Measurements from ENCODE around the gene ZDHHC11B.
A peak's percentile ranks its signal among the peaks of the same experiment; 100 is the strongest.
"Not testable (repeated sequence)": the region's sequence is repeated elsewhere in the genome, so short reads cannot be mapped to it uniquely, and the experiment has no call there.

Gene ZDHHC11B

DNA sequence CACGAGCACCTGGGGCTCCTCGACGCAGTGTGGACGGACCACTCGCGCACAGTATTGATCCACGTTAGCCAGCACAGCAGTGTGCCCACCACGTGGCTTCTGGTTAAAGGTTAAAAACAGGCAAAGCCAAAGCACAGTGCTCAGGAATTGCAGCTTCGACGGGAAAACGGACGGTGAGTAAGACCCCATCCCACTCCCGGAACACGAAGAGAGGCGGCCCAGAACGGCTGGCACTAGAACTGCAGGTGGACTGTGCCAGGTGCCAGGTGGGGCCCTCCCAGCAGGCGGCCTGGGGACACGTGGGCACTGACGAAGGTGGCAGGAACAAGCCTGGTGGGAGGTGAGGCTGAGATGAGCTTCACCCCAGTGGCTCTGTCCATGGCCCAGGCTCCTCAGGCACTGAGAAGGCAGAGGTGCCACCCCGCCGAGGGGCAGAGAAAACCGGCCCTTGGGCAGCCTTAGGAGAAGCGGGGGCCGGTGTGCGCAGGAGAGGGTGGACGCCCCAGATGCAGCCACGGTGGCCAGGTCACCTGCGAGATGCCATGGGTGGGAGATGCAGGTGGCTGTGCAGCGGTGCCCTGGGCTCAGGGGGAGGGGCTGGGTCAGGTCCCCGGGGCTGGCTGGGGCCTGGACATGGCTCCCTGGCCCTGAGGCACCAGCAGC, 96.0 kb downstream of the ZDHHC11B start:
- H3K18ac ChIP-seq (ENCODE audit: low read length), result peak overlapping the region; percentile 28
- not testable (repeated sequence) for H2BK120ac ChIP-seq (ENCODE audit: low read depth, low read length); H2AK5ac ChIP-seq (ENCODE audit: low read depth, low read length); H3K23ac ChIP-seq (ENCODE audit: low read depth, low read length, poor library complexity); H4K91ac ChIP-seq (ENCODE audit: low read depth, low read length, poor library complexity); H3K27me3 ChIP-seq (ENCODE audit: control insufficient read depth in 3 of 3, insufficient read depth in 3 of 3, low read depth in 1 of 3, low read length in 3 of 3); H2AFZ ChIP-seq (ENCODE audit: low read length); H3K27ac ChIP-seq (replicated peaks; ENCODE audit: low read length); H3K9me3 ChIP-seq (replicated peaks in 1 of 2; ENCODE audit: control insufficient read depth in 2 of 2, insufficient read depth in 1 of 2, low read depth in 1 of 2, low read length in 2 of 2); H3K9ac ChIP-seq (ENCODE audit: low read depth, low read length, poor library complexity); H3K4me3 ChIP-seq (ENCODE audit: low read length in 2 of 2); H3K4ac ChIP-seq (ENCODE audit: low read length); H4K8ac ChIP-seq (ENCODE audit: low read depth, low read length); H2BK15ac ChIP-seq (ENCODE audit: low read length); H2BK5ac ChIP-seq (ENCODE audit: low read length); H3K36me3 ChIP-seq (replicated peaks in 1 of 2; ENCODE audit: control insufficient read depth in 2 of 2, insufficient read depth in 2 of 2, low read length in 2 of 2); H3K4me1 ChIP-seq (ENCODE audit: control insufficient read depth in 2 of 2, insufficient read depth in 1 of 2, low read depth in 1 of 2, low read length in 2 of 2); H2BK12ac ChIP-seq (ENCODE audit: low read length); H3K4me2 ChIP-seq (ENCODE audit: insufficient read depth, low read length, poor library complexity, severe bottlenecking); DNase-seq (ENCODE audit: low spot score); H3K79me1 ChIP-seq (ENCODE audit: low read depth, low read length); H3K14ac ChIP-seq (ENCODE audit: low read length)
- no CpG with 5 or more reads among the region's 30 CpGs for WGBS, 2 donors (ENCODE audit: extremely low coverage in 2 of 2, insufficient read length in 2 of 2, insufficient replicate concordance in 1 of 2)

DNA sequence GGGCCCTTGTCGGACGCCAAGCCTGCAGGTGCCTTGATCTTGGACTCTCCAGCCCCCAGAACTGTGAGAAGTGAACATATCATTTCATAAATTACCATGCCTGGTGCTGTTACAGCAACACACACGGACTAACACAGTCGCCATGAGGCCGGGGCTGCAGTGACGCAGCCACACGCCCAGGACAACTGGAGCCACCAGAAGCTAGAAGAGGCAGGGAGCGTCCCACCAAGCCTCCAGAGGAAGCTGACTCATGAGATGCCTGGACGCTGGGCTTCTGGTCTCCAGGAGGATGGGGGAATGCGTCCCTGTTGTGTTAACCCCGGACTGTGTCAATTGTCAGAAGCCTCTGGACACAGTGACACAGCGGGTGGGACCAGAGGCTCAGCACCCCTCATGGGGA, 97.6 kb downstream of the ZDHHC11B start:
- H3K9ac ChIP-seq (ENCODE audit: low read depth, low read length, poor library complexity); H3K36me3 ChIP-seq (replicated peaks in 1 of 2; ENCODE audit: control insufficient read depth in 2 of 2, insufficient read depth in 2 of 2, low read length in 2 of 2); H3K4me1 ChIP-seq (ENCODE audit: control insufficient read depth in 2 of 2, insufficient read depth in 1 of 2, low read depth in 1 of 2, low read length in 2 of 2); H3K79me1 ChIP-seq (ENCODE audit: low read depth, low read length); H2AFZ ChIP-seq (ENCODE audit: low read length); DNase-seq (ENCODE audit: low spot score); H3K14ac ChIP-seq (ENCODE audit: low read length); H3K4me3 ChIP-seq (ENCODE audit: low read length in 2 of 2); H2AK5ac ChIP-seq (ENCODE audit: low read depth, low read length); H3K27me3 ChIP-seq (ENCODE audit: control insufficient read depth in 3 of 3, insufficient read depth in 3 of 3, low read depth in 1 of 3, low read length in 3 of 3); H4K91ac ChIP-seq (ENCODE audit: low read depth, low read length, poor library complexity); H3K27ac ChIP-seq (replicated peaks; ENCODE audit: low read length); H4K8ac ChIP-seq (ENCODE audit: low read depth, low read length); H3K23ac ChIP-seq (ENCODE audit: low read depth, low read length, poor library complexity); H3K9me3 ChIP-seq (replicated peaks in 1 of 2; ENCODE audit: control insufficient read depth in 2 of 2, insufficient read depth in 1 of 2, low read depth in 1 of 2, low read length in 2 of 2); H3K4ac ChIP-seq (ENCODE audit: low read length); H3K4me2 ChIP-seq (ENCODE audit: insufficient read depth, low read length, poor library complexity, severe bottlenecking); H2BK120ac ChIP-seq (ENCODE audit: low read depth, low read length); H3K18ac ChIP-seq (ENCODE audit: low read length); H2BK15ac ChIP-seq (ENCODE audit: low read length); H2BK5ac ChIP-seq (ENCODE audit: low read length); H2BK12ac ChIP-seq (ENCODE audit: low read length): not testable (repeated sequence)
- no CpG with 5 or more reads among the region's 12 CpGs for WGBS, 2 donors (ENCODE audit: extremely low coverage in 2 of 2, insufficient read length in 2 of 2, insufficient replicate concordance in 1 of 2)

DNA sequence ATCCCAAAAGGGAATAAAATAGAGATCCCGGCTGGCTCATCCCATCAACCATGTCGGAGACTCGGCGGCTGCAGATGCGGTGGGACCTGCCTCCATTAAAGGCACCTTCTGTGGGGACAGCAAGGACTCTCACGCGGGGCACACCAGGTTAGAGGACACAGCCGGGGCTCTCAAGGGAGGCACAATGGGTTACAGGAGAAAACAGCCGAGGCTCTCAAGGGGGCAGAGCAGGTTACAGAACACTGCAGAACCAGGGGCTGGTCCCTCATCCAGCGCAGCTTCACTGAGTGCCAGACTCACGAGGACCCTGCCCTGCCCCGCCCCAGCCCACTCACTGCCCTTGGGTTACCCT, 98.4 kb downstream of the ZDHHC11B start:
- not testable (repeated sequence) for H3K23ac ChIP-seq (ENCODE audit: low read depth, low read length, poor library complexity); H3K4me3 ChIP-seq (ENCODE audit: low read length in 2 of 2); H3K4me2 ChIP-seq (ENCODE audit: insufficient read depth, low read length, poor library complexity, severe bottlenecking); H2AK5ac ChIP-seq (ENCODE audit: low read depth, low read length); H2BK5ac ChIP-seq (ENCODE audit: low read length); H2BK12ac ChIP-seq (ENCODE audit: low read length); H3K4ac ChIP-seq (ENCODE audit: low read length); H3K14ac ChIP-seq (ENCODE audit: low read length); H2BK15ac ChIP-seq (ENCODE audit: low read length); H2BK120ac ChIP-seq (ENCODE audit: low read depth, low read length); H4K8ac ChIP-seq (ENCODE audit: low read depth, low read length); H3K4me1 ChIP-seq (ENCODE audit: control insufficient read depth in 2 of 2, insufficient read depth in 1 of 2, low read depth in 1 of 2, low read length in 2 of 2); H3K9ac ChIP-seq (ENCODE audit: low read depth, low read length, poor library complexity); H3K9me3 ChIP-seq (replicated peaks in 1 of 2; ENCODE audit: control insufficient read depth in 2 of 2, insufficient read depth in 1 of 2, low read depth in 1 of 2, low read length in 2 of 2); DNase-seq (ENCODE audit: low spot score); H3K36me3 ChIP-seq (replicated peaks in 1 of 2; ENCODE audit: control insufficient read depth in 2 of 2, insufficient read depth in 2 of 2, low read length in 2 of 2); H3K27me3 ChIP-seq (ENCODE audit: control insufficient read depth in 3 of 3, insufficient read depth in 3 of 3, low read depth in 1 of 3, low read length in 3 of 3); H3K18ac ChIP-seq (ENCODE audit: low read length); H3K79me1 ChIP-seq (ENCODE audit: low read depth, low read length); H3K27ac ChIP-seq (replicated peaks; ENCODE audit: low read length); H4K91ac ChIP-seq (ENCODE audit: low read depth, low read length, poor library complexity); H2AFZ ChIP-seq (ENCODE audit: low read length)
- WGBS, 2 donors (ENCODE audit: extremely low coverage in 2 of 2, insufficient read length in 2 of 2, insufficient replicate concordance in 1 of 2), result no CpG with 5 or more reads among the region's 12 CpGs

DNA sequence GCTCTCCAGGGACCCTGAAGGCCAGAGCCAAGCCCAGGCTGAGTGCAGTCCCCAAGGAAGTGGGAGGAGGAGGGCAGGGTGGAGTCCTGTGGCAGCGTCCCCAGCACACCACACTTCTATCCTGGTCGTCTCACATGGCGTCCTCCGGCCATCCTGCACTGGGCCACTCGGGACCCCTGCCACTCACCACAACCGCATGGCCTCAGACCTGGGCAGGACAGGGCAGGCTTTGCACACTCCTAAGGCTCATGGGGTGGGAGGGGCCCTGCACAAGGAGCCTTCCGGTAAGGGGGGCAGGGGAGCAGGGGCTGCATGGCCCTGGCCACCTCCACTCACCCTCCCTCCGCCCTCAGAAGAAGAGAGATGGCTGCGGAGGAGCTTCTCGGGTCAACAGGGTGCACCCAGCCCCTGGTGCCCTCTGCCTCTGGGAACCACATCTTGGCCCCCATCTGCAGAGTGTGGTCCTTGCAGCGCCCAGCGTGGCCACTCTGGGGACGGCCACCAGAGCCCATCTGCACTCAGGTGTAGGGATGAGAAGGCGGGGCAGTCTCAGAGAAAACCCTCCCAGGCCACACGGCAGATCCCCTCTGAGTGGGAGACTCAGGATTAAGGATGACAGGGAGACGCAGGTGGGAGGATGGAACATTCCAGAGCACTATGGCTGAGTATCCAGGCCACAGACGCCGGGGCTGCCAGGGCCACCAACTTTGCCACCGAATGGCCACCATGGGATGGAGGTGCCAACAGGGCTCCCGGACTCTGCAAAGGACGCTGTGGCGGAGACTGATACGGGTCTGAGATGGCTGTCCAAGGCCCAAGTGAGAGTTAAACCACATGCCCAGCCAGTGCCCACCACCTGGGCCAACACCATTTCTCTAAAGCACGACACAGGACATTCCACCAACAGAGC, 99.0 kb downstream of the ZDHHC11B start:
- H3K4me3 ChIP-seq (ENCODE audit: low read length in 2 of 2), result no peak overlapping the region
- no peak overlapping the region for H2AFZ ChIP-seq (ENCODE audit: low read length)
- WGBS, 2 donors (ENCODE audit: extremely low coverage in 2 of 2, insufficient read length in 2 of 2, insufficient replicate concordance in 1 of 2), result no CpG with 5 or more reads among the region's 24 CpGs

More for the DNA sequence above, 99.0 kb downstream of the ZDHHC11B start:
- no peak overlapping the region for H2BK12ac ChIP-seq (ENCODE audit: low read length)
- peak overlapping the region; percentile 43 for H4K8ac ChIP-seq (ENCODE audit: low read depth, low read length)
- H2BK5ac ChIP-seq (ENCODE audit: low read length), result peak overlapping the region; percentile 39
- H3K23ac ChIP-seq (ENCODE audit: low read depth, low read length, poor library complexity), result peak overlapping the region; percentile 73
- no peak for DNase-seq (ENCODE audit: low spot score)
- no peaks in the 10 kb centered on the region for H3K4me1 ChIP-seq (ENCODE audit: control insufficient read depth in 2 of 2, insufficient read depth in 1 of 2, low read depth in 1 of 2, low read length in 2 of 2)
- H3K27me3 ChIP-seq (ENCODE audit: control insufficient read depth in 3 of 3, insufficient read depth in 3 of 3, low read depth in 1 of 3, low read length in 3 of 3), result no peaks in the 10 kb centered on the region
- H3K27ac ChIP-seq (replicated peaks; ENCODE audit: low read length), result no peak overlapping the region
- peak overlapping the region; percentile 72 for H2BK120ac ChIP-seq (ENCODE audit: low read depth, low read length)
- H2AK5ac ChIP-seq (ENCODE audit: low read depth, low read length), result no peak overlapping the region
- peak overlapping the region; percentile 11 for H3K18ac ChIP-seq (ENCODE audit: low read length)
- no peak overlapping the region for H3K14ac ChIP-seq (ENCODE audit: low read length)
- H3K9ac ChIP-seq (ENCODE audit: low read depth, low read length, poor library complexity), result no peak overlapping the region
- no peak overlapping the region for H3K4me2 ChIP-seq (ENCODE audit: insufficient read depth, low read length, poor library complexity, severe bottlenecking)
- no peaks in the 10 kb centered on the region for H3K9me3 ChIP-seq (replicated peaks in 1 of 2; ENCODE audit: control insufficient read depth in 2 of 2, insufficient read depth in 1 of 2, low read depth in 1 of 2, low read length in 2 of 2)
- no peaks in the 10 kb centered on the region for H3K36me3 ChIP-seq (replicated peaks in 1 of 2; ENCODE audit: control insufficient read depth in 2 of 2, insufficient read depth in 2 of 2, low read length in 2 of 2)
- no peak overlapping the region for H4K91ac ChIP-seq (ENCODE audit: low read depth, low read length, poor library complexity)
- H3K4ac ChIP-seq (ENCODE audit: low read length), result no peak overlapping the region
- H2BK15ac ChIP-seq (ENCODE audit: low read length), result no peak overlapping the region
- no peaks in the 10 kb centered on the region for H3K79me1 ChIP-seq (ENCODE audit: low read depth, low read length)
